HepG2 (cell line): ENCODE results near the gene PPP1R27. TPM values are rescaled to one million over a fixed set of nuclear protein-coding genes. Genes with fewer than 3 reads are reported as not detected.

Experiments used
- CCAR2 ChIP-seq: fragments of 200-400 bp; formaldehyde crosslinking; optimal IDR thresholded peaks from 2 replicates; pipeline ENCODE3; 2018; ENCODE audit warnings: low read depth, mild to moderate bottlenecking, low read length, moderate library complexity
- ELF4 ChIP-seq: sonication (generic); formaldehyde crosslinking; IDR thresholded peaks from 2 replicates; pipeline ENCODE4 v1.5.0; 2020; ENCODE audit warnings: missing genetic modification reagents, mild to moderate bottlenecking, moderate library complexity, borderline replicate concordance
- ELK4 ChIP-seq: sonication (generic); formaldehyde crosslinking; IDR thresholded peaks from 2 replicates; pipeline ENCODE4 v1.9.0; 2021; ENCODE audit warnings: missing genetic modification reagents, borderline replicate concordance
- ETV6 ChIP-seq: sonication (generic); formaldehyde crosslinking; conservative IDR thresholded peaks from 2 replicates; pipeline ENCODE4 v1.4.0; 2020; ENCODE audit warnings: missing genetic modification reagents
- HNF4G ChIP-seq, 2 experiments: sonication (generic) in 1 of 2; formaldehyde crosslinking in 1 of 2; IDR thresholded peaks; 2 replicates each; pipeline versions ENCODE4 v1.4.0 to v1.6.1; 2011 to 2020; ENCODE audit warnings: borderline replicate concordance in 2 of 2, low read depth in 2 of 2, mild to moderate bottlenecking in 2 of 2, low read length in 1 of 2, missing genetic modification reagents in 1 of 2, moderate library complexity in 1 of 2
- KDM5B ChIP-seq: sonication (generic); formaldehyde crosslinking; IDR thresholded peaks from 2 replicates; pipeline ENCODE4 v1.4.0; 2020; ENCODE audit warnings: missing genetic modification reagents, mild to moderate bottlenecking, borderline replicate concordance
- MTA3 ChIP-seq: sonication (generic); formaldehyde crosslinking; IDR thresholded peaks from 2 replicates; pipeline ENCODE4 v1.4.0; 2020; ENCODE audit warnings: missing genetic modification reagents
- POLR2G ChIP-seq: fragments of 200-400 bp; formaldehyde crosslinking; IDR thresholded peaks from 2 replicates; pipeline ENCODE4 v1.6.1; 2018; ENCODE audit warnings: mild to moderate bottlenecking, low read depth, low read length, moderate library complexity
- SKIL ChIP-seq: sonication (generic); formaldehyde crosslinking; IDR thresholded peaks from 2 replicates; pipeline ENCODE4 v1.8.0; 2022; ENCODE audit warnings: missing genetic modification reagents, mild to moderate bottlenecking, moderate library complexity, borderline replicate concordance
- SMARCC2 ChIP-seq: fragments of 450-650 bp; IDR thresholded peaks from 2 replicates; pipeline ENCODE4 v1.6.1; 2017; ENCODE audit warnings: antibody characterized with exemption, mild to moderate bottlenecking
- ZNF276 ChIP-seq: sonication (generic); formaldehyde crosslinking; IDR thresholded peaks from 2 replicates; pipeline ENCODE4 v1.4.0; 2020; ENCODE audit warnings: mild to moderate bottlenecking, low read depth, missing genetic modification reagents
- ZNF496 ChIP-seq: sonication (generic); formaldehyde crosslinking; IDR thresholded peaks from 2 replicates; pipeline ENCODE4 v1.8.1; 2023; ENCODE audit warnings: mild to moderate bottlenecking, moderate library complexity, missing genetic modification reagents; ENCODE audit not compliant: insufficient replicate concordance
- ZNF512 ChIP-seq: sonication (generic); formaldehyde crosslinking; IDR thresholded peaks from 2 replicates; pipeline ENCODE4 v1.4.0; 2020; ENCODE audit warnings: mild to moderate bottlenecking, missing genetic modification reagents
- ZNF549 ChIP-seq: sonication (generic); formaldehyde crosslinking; IDR thresholded peaks from 2 replicates; pipeline ENCODE4 v1.5.0; 2020; ENCODE audit warnings: missing genetic modification reagents
- polyA plus RNA-seq, 8 experiments: library from polyadenylated mRNA; depleted of rRNA in 3 of 8; stranded (reverse) in 7 of 8; unstranded in 1 of 8; fragments of >200 nt; fragmentation: Illumina TruSeq in 4 of 8; extraction: Trizol in 4 of 8; gene quantifications; 2 replicates each; pipeline versions ENCODE4 v1.2.1 to v1.2.3, GENCODE V29; 2011 to 2016; ENCODE audit warnings: low read depth in 4 of 8, missing spikeins in 1 of 8, mixed read lengths in 1 of 8; ENCODE audit not compliant: insufficient read depth in 1 of 8
- total RNA-seq, 5 experiments: library from RNA; depleted of rRNA; stranded (reverse); fragments of >200 nt; fragmentation: Illumina TruSeq; extraction: Trizol; gene quantifications; 2 replicates each; pipeline ENCODE4 v1.2.3, GENCODE V29; 2016; ENCODE audit warnings: low read depth in 1 of 5
- TF ChIP-seq, protein P1 (sequence below): IDR thresholded peaks from 2 replicates; pipeline ENCODE4 v1.6.1; 2012; ENCODE audit warnings: low read depth, low read length, improper control_type of control experiment
- TF ChIP-seq, protein P2 (sequence below): sonication (generic); formaldehyde crosslinking; IDR thresholded peaks from 2 replicates; pipeline ENCODE4 v1.4.0; 2020; ENCODE audit warnings: mild to moderate bottlenecking, missing genetic modification reagents, borderline replicate concordance

Gene PPP1R27
- total and polyA plus RNA-seq, 2 of the 13 experiments (the other 11 are each of a cell fraction or from before 2014, with no cell fraction given): 0.17 to 1.00 TPM

DNA sequence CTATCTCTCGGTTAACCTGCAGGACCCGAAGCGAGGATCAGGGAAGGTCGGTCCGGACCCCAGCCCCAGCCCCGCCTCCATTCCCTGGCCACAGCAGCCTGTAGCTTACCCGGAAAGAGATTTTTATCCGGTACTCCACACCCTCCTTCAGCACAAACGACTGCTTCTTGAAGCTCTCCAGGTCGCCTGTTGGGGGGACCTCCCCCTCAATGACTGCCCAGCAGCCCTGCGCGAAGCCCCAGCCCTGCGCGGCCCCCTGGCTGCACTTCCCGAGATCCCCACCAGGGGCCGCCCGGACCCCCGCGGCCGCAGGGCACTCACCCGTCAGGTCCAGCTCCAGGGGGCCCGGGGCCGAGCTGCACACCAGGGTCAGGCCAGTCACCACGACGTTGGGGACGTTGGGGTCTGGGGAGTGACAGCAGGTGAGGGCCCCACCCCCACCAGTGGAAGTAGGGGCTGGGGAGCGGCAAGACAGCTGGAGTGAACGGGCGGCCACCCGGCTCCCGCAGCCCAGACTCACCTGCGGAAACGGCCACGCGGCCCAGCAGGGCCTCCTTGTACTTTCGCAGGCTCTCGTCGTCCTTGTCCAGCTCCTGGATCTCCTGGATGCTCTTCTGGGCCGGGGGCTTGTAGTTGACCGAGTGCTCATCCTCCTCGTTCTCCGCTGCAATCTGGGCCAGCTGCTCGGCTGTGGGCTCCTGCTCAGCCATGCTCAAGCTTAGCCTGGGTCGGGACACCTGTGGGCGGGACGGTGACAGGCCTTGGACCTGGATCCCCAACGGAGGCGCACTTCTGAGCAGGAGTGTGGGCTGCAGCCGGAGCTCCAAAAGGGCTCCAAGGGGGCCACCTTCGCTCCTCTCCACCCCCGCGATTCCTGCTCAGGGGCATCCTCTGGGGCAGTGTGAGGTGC is 34.6 kb upstream of the PPP1R27 start (continued):
- TF ChIP-seq ZNF496 (CRISPR knock-in tag): no peak
- TF ChIP-seq ELK4 (CRISPR knock-in tag): no peak
- TF ChIP-seq ZNF512 (CRISPR knock-in tag): no peak
- no peak for TF ChIP-seq SMARCC2
- TF ChIP-seq ZNF549: no peak
- peak; percentile 43 for TF ChIP-seq POLR2G
- TF ChIP-seq, protein P1, sequence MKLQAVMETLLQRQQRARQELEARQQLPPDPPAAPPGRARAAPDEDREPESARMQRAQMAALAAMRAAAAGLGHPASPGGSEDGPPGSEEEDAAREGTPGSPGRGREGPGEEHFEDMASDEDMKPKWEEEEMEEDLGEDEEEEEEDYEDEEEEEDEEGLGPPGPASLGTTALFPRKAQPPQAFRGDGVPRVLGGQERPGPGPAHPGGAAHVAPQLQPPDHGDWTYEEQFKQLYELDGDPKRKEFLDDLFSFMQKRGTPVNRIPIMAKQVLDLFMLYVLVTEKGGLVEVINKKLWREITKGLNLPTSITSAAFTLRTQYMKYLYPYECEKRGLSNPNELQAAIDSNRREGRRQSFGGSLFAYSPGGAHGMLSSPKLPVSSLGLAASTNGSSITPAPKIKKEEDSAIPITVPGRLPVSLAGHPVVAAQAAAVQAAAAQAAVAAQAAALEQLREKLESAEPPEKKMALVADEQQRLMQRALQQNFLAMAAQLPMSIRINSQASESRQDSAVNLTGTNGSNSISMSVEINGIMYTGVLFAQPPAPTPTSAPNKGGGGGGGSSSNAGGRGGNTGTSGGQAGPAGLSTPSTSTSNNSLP: no peak
- no peak for TF ChIP-seq MTA3 (CRISPR knock-in tag)
- TF ChIP-seq, protein P2, sequence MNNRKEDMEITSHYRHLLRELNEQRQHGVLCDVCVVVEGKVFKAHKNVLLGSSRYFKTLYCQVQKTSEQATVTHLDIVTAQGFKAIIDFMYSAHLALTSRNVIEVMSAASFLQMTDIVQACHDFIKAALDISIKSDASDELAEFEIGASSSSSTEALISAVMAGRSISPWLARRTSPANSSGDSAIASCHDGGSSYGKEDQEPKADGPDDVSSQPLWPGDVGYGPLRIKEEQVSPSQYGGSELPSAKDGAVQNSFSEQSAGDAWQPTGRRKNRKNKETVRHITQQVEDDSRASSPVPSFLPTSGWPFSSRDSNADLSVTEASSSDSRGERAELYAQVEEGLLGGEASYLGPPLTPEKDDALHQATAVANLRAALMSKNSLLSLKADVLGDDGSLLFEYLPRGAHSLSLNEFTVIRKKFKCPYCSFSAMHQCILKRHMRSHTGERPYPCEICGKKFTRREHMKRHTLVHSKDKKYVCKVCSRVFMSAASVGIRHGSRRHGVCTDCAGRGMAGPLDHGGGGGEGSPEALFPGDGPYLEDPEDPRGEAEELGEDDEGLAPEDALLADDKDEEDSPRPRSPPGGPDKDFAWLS (CRISPR knock-in tag): no peak
- no peak for TF ChIP-seq CCAR2
- 0 out of 2 replicates have a peak, but pooled peaks have one; percentile 42 for TF ChIP-seq SKIL (CRISPR knock-in tag)
- no peak for TF ChIP-seq ELF4
- TF ChIP-seq HNF4G (IDR thresholded peaks at IDR 0.05; ENCODE audit: borderline replicate concordance, low read depth, low read length): no peak
- TF ChIP-seq HNF4G (CRISPR knock-in tag; IDR thresholded peaks at IDR 0.05; ENCODE audit: borderline replicate concordance, low read depth): no peak
- peak; percentile 46 for TF ChIP-seq KDM5B (CRISPR knock-in tag)
- no peak for TF ChIP-seq ETV6 (CRISPR knock-in tag)
- no peak for TF ChIP-seq ZNF276 (CRISPR knock-in tag)
